Trophoblast cell (in vitro differentiated cells and primary cell): ENCODE data around the gene PSORS1C2.
A peak's percentile ranks its signal among the peaks of the same experiment; 100 is the strongest.

ENCODE experiments used
- DNase-seq, 2 donors: peaks; one replicate each; pipeline ENCODE4 v3.0.0-alpha.2; 2016
- H2AFZ ChIP-seq: 2 replicates; pipeline ENCODE4 v1.6.1; 2013; ENCODE audit warnings: low read length, moderate library complexity, mild to moderate bottlenecking; ENCODE audit not compliant: insufficient read depth, poor library complexity
- H2AK5ac ChIP-seq: 2 replicates; pipeline ENCODE4 v1.6.1; 2013; ENCODE audit warnings: mild to moderate bottlenecking, low read length
- H2BK120ac ChIP-seq: 2 replicates; pipeline ENCODE4 v1.6.1; 2013; ENCODE audit warnings: low read length, mild to moderate bottlenecking, moderate library complexity; ENCODE audit not compliant: insufficient read depth, poor library complexity
- H2BK12ac ChIP-seq: 2 replicates; pipeline ENCODE4 v1.6.1; 2013; ENCODE audit warnings: mild to moderate bottlenecking, low read length, moderate library complexity
- H2BK5ac ChIP-seq: 2 replicates; pipeline ENCODE4 v1.6.1; 2013; ENCODE audit warnings: low read length, low read depth, moderate library complexity, mild to moderate bottlenecking; ENCODE audit not compliant: poor library complexity
- H3K14ac ChIP-seq: 2 replicates; pipeline ENCODE4 v1.6.1; 2013; ENCODE audit warnings: mild to moderate bottlenecking, low read length
- H3K18ac ChIP-seq: 2 replicates; pipeline ENCODE4 v1.6.1; 2013; ENCODE audit warnings: mild to moderate bottlenecking, low read length
- H3K23ac ChIP-seq: 2 replicates; pipeline ENCODE4 v1.6.1; 2013; ENCODE audit warnings: low read length
- H3K27ac ChIP-seq: 2 replicates; pipeline ENCODE4 v1.5.1; 2013; ENCODE audit warnings: low read depth, mild to moderate bottlenecking, inconsistent platforms, low read length, moderate library complexity
- H3K27me3 ChIP-seq: 2 replicates; pipeline ENCODE4 v1.6.1; 2013; ENCODE audit warnings: inconsistent platforms, mild to moderate bottlenecking, low read length, moderate library complexity; ENCODE audit not compliant: insufficient read depth
- H3K36me3 ChIP-seq, 2 experiments: 1 replicate in 1 of 2; 2 replicates in 1 of 2; pipeline ENCODE4 v1.6.1; 2013; ENCODE audit warnings: low read length in 2 of 2, mild to moderate bottlenecking in 2 of 2, moderate library complexity in 1 of 2; ENCODE audit not compliant: insufficient read depth in 2 of 2, control insufficient read depth in 1 of 2
- H3K4ac ChIP-seq: 2 replicates; pipeline ENCODE4 v1.6.1; 2013; ENCODE audit warnings: low read depth, mild to moderate bottlenecking, low read length, moderate library complexity
- H3K4me1 ChIP-seq, 2 experiments: 1 replicate in 1 of 2; 2 replicates in 1 of 2; pipeline ENCODE4 v1.6.1; 2013; ENCODE audit warnings: low read length in 2 of 2, mild to moderate bottlenecking in 2 of 2, moderate library complexity in 1 of 2; ENCODE audit not compliant: insufficient read depth in 2 of 2, control insufficient read depth in 1 of 2
- H3K4me2 ChIP-seq: 2 replicates; pipeline ENCODE4 v1.6.1; 2013; ENCODE audit warnings: inconsistent platforms, mild to moderate bottlenecking, low read length, moderate library complexity
- H3K4me3 ChIP-seq: 2 replicates; pipeline ENCODE4 v1.5.1; 2013; ENCODE audit warnings: mild to moderate bottlenecking, low read depth, low read length, inconsistent platforms
- H3K79me1 ChIP-seq: one replicate; pipeline ENCODE4 v1.6.1; 2013; ENCODE audit warnings: low read length
- H3K79me2 ChIP-seq: 2 replicates; pipeline ENCODE4 v1.6.1; 2013; ENCODE audit warnings: low read length, mild to moderate bottlenecking; ENCODE audit not compliant: control insufficient read depth, insufficient read depth, poor library complexity
- H3K9ac ChIP-seq: 2 replicates; pipeline ENCODE4 v1.6.1; 2013; ENCODE audit warnings: mild to moderate bottlenecking, low read length
- H3K9me3 ChIP-seq: 2 replicates; pipeline ENCODE4 v1.6.1; 2013; ENCODE audit warnings: low read depth, mild to moderate bottlenecking, control low read depth, inconsistent platforms, low read length; ENCODE audit not compliant: insufficient read depth
- H4K12ac ChIP-seq: 2 replicates; pipeline ENCODE4 v1.6.1; 2013; ENCODE audit warnings: low read depth, mild to moderate bottlenecking, low read length, moderate library complexity
- H4K8ac ChIP-seq: 2 replicates; pipeline ENCODE4 v1.6.1; 2013; ENCODE audit warnings: low read depth, mild to moderate bottlenecking, low read length, moderate library complexity
- H4K91ac ChIP-seq: one replicate; pipeline ENCODE4 v1.6.1; 2013; ENCODE audit warnings: low read depth, mild to moderate bottlenecking, low read length, moderate library complexity
- WGBS: extraction: QIAGEN DNeasy Blood & Tissue Kit; methylation state at CpG from one replicate; pipeline ENCODE4 v1.1.7; 2013; ENCODE audit warnings: missing lambda C conversion rate; ENCODE audit not compliant: insufficient read length, insufficient coverage; ENCODE audit errors: extremely low coverage; 5-methylcytosine and 5-hydroxymethylcytosine counted together

The PSORS1C2 gene

GRCh38 chr6:31178143-31179041 lies 39.5 kb upstream of the PSORS1C2 start:
- no peak overlapping the region for H3K4me2 ChIP-seq
- no peak overlapping the region for H4K91ac ChIP-seq
- no CpG with 5 or more reads among the region's 8 CpGs for WGBS
- no peak overlapping the region for H2BK12ac ChIP-seq
- no peak overlapping the region for H2AFZ ChIP-seq
- H4K8ac ChIP-seq = no peak overlapping the region
- H3K23ac ChIP-seq = no peak overlapping the region
- H3K36me3 ChIP-seq = no peaks in the 10 kb centered on the region
- H2BK120ac ChIP-seq = no peak overlapping the region
- no peak overlapping the region for H2BK5ac ChIP-seq
- no peak overlapping the region for H3K27ac ChIP-seq
- peaks cover 0 to 1% of the 10 kb centered on the region in 2 experiments for H3K4me1 ChIP-seq
- DNase-seq = no peak
- no peak overlapping the region for H3K14ac ChIP-seq
- H3K79me1 ChIP-seq = no peaks in the 10 kb centered on the region
- H3K27me3 ChIP-seq = no peaks in the 10 kb centered on the region
- H3K9ac ChIP-seq = no peak overlapping the region
- H4K12ac ChIP-seq = no peak overlapping the region
- no peaks in the 10 kb centered on the region for H3K9me3 ChIP-seq
- no peak overlapping the region for H3K4me3 ChIP-seq
- H3K4ac ChIP-seq = no peak overlapping the region
- no peak overlapping the region for H3K18ac ChIP-seq
- no peak overlapping the region for H2AK5ac ChIP-seq
- H3K79me2 ChIP-seq = no peaks in the 10 kb centered on the region

GRCh38 chr6:31175971-31176370 lies 37.1 kb upstream of the PSORS1C2 start:
- H3K9me3 ChIP-seq = no peaks in the 10 kb centered on the region
- H3K4ac ChIP-seq = no peak overlapping the region
- H3K36me3 ChIP-seq = no peaks in the 10 kb centered on the region
- peaks cover 3% of the 10 kb centered on the region for H3K27me3 ChIP-seq
- H4K12ac ChIP-seq = no peak overlapping the region
- H4K91ac ChIP-seq = no peak overlapping the region
- WGBS = no CpG with 5 or more reads among the region's 3 CpGs
- no peak overlapping the region for H3K4me2 ChIP-seq
- H3K14ac ChIP-seq = no peak overlapping the region
- peak in 1 of 2 donors; percentile 31 for DNase-seq
- H3K79me2 ChIP-seq = no peaks in the 10 kb centered on the region
- H3K4me3 ChIP-seq = no peak overlapping the region
- H2AK5ac ChIP-seq = no peak overlapping the region
- H3K4me1 ChIP-seq = peaks cover 0 to 4% of the 10 kb centered on the region in 2 experiments
- no peak overlapping the region for H4K8ac ChIP-seq
- no peak overlapping the region for H2BK120ac ChIP-seq
- H3K27ac ChIP-seq = no peak overlapping the region
- H2BK12ac ChIP-seq = no peak overlapping the region
- no peak overlapping the region for H2BK5ac ChIP-seq
- H3K23ac ChIP-seq = no peak overlapping the region
- no peak overlapping the region for H3K9ac ChIP-seq
- H3K79me1 ChIP-seq = no peaks in the 10 kb centered on the region
- H3K18ac ChIP-seq = no peak overlapping the region
- no peak overlapping the region for H2AFZ ChIP-seq

DNA sequence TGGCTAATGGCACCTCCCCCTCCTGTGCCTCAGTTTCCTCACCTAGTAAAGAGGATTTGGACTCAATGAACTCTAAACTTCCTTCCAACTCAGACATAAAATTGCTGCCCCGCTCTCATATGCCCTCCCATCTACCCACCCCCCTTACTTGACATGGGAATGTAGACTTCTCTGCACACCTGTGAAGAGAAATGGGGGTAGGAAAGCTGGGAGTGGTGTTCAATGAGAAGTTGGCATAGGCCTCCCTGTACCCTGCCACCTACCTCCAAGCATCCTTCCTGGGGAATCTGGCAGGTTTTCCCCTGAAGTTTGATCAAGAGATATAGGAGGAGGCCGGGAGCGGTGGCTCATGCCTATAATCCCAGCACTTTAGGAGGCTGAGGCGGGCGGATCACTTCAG lies 35.5 kb upstream of the PSORS1C2 start:
- Histone ChIP-seq H3K36me3 (no peaks in the 10 kb centered on the region), H3K79me1 (no peaks in the 10 kb centered on the region), H3K79me2 (no peaks in the 10 kb centered on the region), H3K4me2 (no peak overlapping the region), H3K27me3 (peaks cover 11% of the 10 kb centered on the region), H3K4me1 (peaks cover 4 to 6% of the 10 kb centered on the region in 2 experiments), H3K4me3 (no peak overlapping the region), H3K4ac (no peak overlapping the region), H3K27ac (no peak overlapping the region), H3K9ac (no peak overlapping the region), H4K91ac (no peak overlapping the region), H4K8ac (no peak overlapping the region), H2AK5ac (no peak overlapping the region), H2BK5ac (no peak overlapping the region), H3K23ac (no peak overlapping the region), H4K12ac (no peak overlapping the region), H2BK120ac (no peak overlapping the region), H3K14ac (no peak overlapping the region), H2AFZ (no peak overlapping the region), H3K9me3 (peaks cover 2% of the 10 kb centered on the region), H2BK12ac (no peak overlapping the region), H3K18ac (no peak overlapping the region)
- DNase-seq = no peak
- no CpG with 5 or more reads among the region's 5 CpGs for WGBS

GRCh38 chr6:31173406-31173805 lies 34.5 kb upstream of the PSORS1C2 start:
- no CpG with 5 or more reads among the region's 3 CpGs for WGBS

More at GRCh38 chr6:31173406-31173805, 34.5 kb upstream of the PSORS1C2 start:
- H3K14ac ChIP-seq = no peak overlapping the region
- H3K36me3 ChIP-seq = no peaks in the 10 kb centered on the region
- H2BK5ac ChIP-seq = no peak overlapping the region
- no peak overlapping the region for H4K91ac ChIP-seq
- H3K23ac ChIP-seq = no peak overlapping the region
- H3K4me3 ChIP-seq = no peak overlapping the region
- peaks cover 11% of the 10 kb centered on the region for H3K27me3 ChIP-seq
- no peak overlapping the region for H4K8ac ChIP-seq
- no peak for DNase-seq
- H3K4ac ChIP-seq = no peak overlapping the region
- H3K79me1 ChIP-seq = no peaks in the 10 kb centered on the region
- H2AK5ac ChIP-seq = no peak overlapping the region
- H2BK12ac ChIP-seq = no peak overlapping the region
- peaks cover 6 to 10% of the 10 kb centered on the region in 2 experiments for H3K4me1 ChIP-seq
- H2BK120ac ChIP-seq = no peak overlapping the region
- no peak overlapping the region for H3K9ac ChIP-seq
- H3K4me2 ChIP-seq = no peak overlapping the region
- no peak overlapping the region for H3K18ac ChIP-seq
- H2AFZ ChIP-seq = no peak overlapping the region
- H3K79me2 ChIP-seq = no peaks in the 10 kb centered on the region
- peaks cover 2% of the 10 kb centered on the region for H3K9me3 ChIP-seq
- H3K27ac ChIP-seq = no peak overlapping the region
- no peak overlapping the region for H4K12ac ChIP-seq
